HG03039 (cell line): ENCODE data around the gene PAAF1.

ENCODE experiments used
- ATAC-seq: cut with Tn5 transposase; IDR thresholded peaks from one replicate; pipeline ENCODE4 v1.9.1; 2021; ENCODE audit warnings: mild to moderate bottlenecking, moderate library complexity; ENCODE audit not compliant: unreplicated experiment

PAAF1 gene

DNA sequence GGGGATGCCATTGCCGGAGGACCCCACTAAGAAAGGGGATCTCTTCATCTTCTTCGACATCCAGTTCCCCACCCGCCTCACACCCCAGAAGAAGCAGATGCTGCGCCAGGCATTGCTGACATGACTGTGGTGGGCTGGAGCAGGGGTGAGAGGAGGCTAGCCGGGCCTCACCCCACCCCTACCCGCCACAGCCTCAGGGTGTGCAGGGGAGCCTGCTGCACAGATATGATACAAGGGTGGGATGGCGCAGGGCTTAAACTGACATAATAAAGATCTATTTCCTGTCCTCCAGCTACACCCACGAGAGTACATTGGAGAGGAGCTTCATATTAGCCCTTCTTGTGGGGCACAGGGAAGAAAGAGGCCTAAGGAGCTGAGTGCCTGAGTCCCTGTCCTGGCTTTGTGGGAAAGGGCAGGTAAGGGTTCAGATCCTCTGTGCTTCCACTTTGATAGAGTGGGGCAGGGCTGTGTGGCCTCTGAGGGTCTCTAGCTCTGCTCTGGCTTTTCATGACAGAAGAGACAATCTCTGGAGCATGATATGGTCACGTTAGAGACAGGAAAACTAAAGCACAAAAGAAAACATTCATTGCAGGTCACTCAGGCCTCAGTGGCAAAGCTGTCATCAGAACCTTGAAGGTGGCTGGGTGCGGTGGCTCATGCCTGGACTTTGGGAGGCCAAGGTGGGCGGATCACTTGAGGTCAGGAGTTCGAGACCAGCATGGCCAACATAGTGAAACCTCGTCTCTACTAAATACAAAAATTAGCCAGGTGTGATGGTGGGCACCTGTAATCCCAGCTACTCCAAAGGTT is 93.4 kb downstream of the PAAF1 start:
- ATAC-seq: no peak

DNA sequence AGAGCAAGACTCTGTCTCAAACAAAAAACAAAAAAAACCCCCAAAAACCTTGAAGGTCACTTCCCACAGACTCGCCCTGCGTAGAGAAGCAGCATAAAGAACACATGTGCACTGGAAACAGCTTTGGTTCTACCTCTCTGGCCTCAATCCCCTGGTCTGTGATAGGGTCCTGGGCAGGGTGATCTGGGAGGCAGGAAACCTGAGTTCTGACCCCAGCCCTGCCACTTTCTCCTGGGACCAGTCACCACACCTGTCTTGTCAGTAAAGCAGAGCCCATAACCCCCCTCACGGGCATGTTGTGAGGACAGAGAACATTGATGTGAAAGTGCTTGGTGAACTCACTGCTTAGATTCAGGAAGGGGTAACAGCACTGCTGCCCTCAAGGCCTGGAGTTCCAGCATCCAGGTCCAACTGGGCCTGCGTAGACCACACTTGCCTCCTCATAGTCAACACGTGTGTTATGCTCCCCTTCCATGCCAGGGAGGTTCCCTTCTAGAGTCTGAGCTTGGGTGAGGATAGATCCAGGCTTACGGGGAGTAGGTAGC is 94.4 kb downstream of the PAAF1 start:
- no peak for ATAC-seq

- ATAC-seq: no peak
Observed at GRCh38 chr11:73972187-73972586, 95.4 kb downstream of the PAAF1 start.

GRCh38 chr11:73972620-73973449 is 96.0 kb downstream of the PAAF1 start:
- no peak for ATAC-seq

GRCh38 chr11:73974604-73975478 is 98.0 kb downstream of the PAAF1 start:
- ATAC-seq: no peak

DNA sequence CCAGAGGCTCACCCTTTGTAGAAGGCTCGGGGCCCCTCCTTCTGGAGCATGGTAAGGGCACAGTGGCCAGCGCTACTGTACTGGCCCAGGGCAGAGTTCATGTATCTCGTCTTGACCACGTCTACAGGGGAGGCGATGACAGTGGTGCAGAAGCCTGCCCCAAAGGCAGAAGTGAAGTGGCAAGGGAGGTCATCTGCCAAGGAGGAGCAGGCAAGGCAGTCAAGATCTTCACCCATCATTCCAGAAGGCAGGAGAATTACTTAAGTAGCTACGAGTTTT is 98.6 kb downstream of the PAAF1 start:
- ATAC-seq: no peak

DNA sequence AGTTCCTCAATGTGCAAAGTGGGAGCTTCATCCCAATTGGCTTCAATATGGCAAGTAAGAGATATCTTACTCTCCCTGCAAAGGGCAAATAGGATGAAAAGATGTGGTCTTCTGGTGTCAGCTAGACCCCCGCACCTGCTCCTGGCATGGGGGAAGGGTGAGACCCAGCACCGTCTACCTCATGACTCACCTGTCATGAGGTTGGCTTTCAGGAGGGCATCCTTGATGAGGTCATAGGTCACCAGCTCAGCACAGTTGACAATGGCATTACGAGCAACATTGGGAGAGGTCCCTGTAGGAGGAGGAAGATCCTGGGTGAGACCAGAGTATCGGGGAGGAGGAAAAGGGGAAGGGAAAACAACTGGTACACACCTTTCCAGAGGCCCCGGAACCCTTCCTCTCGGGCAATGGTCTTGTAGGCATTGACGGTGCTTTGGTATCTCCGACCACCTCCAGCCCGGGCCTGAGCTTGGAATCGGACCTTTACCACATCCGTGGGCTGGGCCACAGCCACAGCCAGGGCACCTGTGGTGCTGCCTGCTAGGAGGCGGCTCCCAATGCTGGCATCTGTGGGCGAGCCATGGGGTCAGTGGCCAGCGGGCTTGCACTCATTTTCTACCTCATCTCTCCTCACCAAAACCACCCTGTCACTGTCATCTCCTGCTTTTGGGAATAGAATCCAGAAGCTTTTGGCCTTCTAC is 99.8 kb downstream of the PAAF1 start:
- ATAC-seq: no peak

GRCh38 chr11:73977856-73978519 is 101.2 kb downstream of the PAAF1 start:
- ATAC-seq: no peak

- no peak for ATAC-seq
Observed at GRCh38 chr11:73978576-73979086, 101.8 kb downstream of the PAAF1 start.

- ATAC-seq: peak; percentile 40
Observed at GRCh38 chr11:73980001-73980961, 103.5 kb downstream of the PAAF1 start.
